ENCODE results near the gene TMEM151B.

DNA sequence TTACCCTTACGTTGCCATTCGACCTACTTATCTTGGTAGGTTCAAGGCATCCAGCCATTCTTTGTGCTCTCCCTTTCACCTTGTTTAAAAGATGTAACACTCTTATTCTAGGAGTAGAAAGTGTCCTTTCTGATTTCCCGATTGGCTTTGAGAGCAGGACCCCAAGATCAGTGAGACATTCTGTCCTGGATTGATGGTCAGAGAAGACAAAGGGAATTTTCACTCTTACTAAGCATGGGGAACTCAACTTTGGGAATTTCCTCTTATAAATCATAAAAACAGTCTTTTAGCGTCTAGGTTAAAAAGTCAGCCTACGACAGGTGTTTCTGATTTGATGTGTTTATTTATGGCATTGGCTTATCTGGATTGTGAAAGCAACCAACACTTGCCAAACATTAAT, 45.7 kb downstream of the TMEM151B start:
- TF ChIP-seq, protein P1, sequence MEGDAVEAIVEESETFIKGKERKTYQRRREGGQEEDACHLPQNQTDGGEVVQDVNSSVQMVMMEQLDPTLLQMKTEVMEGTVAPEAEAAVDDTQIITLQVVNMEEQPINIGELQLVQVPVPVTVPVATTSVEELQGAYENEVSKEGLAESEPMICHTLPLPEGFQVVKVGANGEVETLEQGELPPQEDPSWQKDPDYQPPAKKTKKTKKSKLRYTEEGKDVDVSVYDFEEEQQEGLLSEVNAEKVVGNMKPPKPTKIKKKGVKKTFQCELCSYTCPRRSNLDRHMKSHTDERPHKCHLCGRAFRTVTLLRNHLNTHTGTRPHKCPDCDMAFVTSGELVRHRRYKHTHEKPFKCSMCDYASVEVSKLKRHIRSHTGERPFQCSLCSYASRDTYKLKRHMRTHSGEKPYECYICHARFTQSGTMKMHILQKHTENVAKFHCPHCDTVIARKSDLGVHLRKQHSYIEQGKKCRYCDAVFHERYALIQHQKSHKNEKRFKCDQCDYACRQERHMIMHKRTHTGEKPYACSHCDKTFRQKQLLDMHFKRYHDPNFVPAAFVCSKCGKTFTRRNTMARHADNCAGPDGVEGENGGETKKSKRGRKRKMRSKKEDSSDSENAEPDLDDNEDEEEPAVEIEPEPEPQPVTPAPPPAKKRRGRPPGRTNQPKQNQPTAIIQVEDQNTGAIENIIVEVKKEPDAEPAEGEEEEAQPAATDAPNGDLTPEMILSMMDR (IDR thresholded peaks at IDR 0.05; ENCODE audit: low read length) = no peak
- TF ChIP-seq EZH2 (optimal IDR thresholded peaks at IDR 0.05; ENCODE audit: low read depth, low read length) (no peak), EZH2phosphoT487 (IDR thresholded peaks at IDR 0.05; ENCODE audit: low read length) (no peak)

Measured in MM.1S (cell line).